GM21737 (cell line): ENCODE measurements around the gene TJAP1.

ENCODE experiments used
- ATAC-seq: cut with Tn5 transposase; IDR thresholded peaks from one replicate; pipeline ENCODE4 v1.9.1; 2021; ENCODE audit warnings: mild to moderate bottlenecking, moderate library complexity; ENCODE audit not compliant: unreplicated experiment

Gene TJAP1

GRCh38 chr6:43477235-43478007 is at the start of gene TJAP1:
TSS of gene TJAP1 (plus strand) at chr6:43477570. CDS start at chr6:43499002, 21,432 bp downstream.
- peak; percentile 94 for ATAC-seq

GRCh38 chr6:43428112-43428570 is 49.2 kb upstream of the TJAP1 start:
- ATAC-seq, result no peak

- no peak for ATAC-seq
Measured at GRCh38 chr6:43428874-43429273, 48.5 kb upstream of the TJAP1 start.

GRCh38 chr6:43432009-43432945 is 45.1 kb upstream of the TJAP1 start:
- ATAC-seq, result no peak

- ATAC-seq, result no peak
Measured at GRCh38 chr6:43433148-43433547, 44.2 kb upstream of the TJAP1 start.

GRCh38 chr6:43434001-43434840 is 43.1 kb upstream of the TJAP1 start:
- no peak for ATAC-seq

GRCh38 chr6:43434943-43435342 is 42.4 kb upstream of the TJAP1 start:
- no peak for ATAC-seq

GRCh38 chr6:43435682-43436437 is 41.5 kb upstream of the TJAP1 start:
- ATAC-seq, result no peak

- ATAC-seq, result no peak
Measured at GRCh38 chr6:43436577-43437282, 40.6 kb upstream of the TJAP1 start.

- ATAC-seq, result no peak
Measured at GRCh38 chr6:43437700-43438099, 39.7 kb upstream of the TJAP1 start.

- no peak for ATAC-seq
Measured at GRCh38 chr6:43442935-43443334, 34.4 kb upstream of the TJAP1 start.

- ATAC-seq, result no peak
Measured at GRCh38 chr6:43444036-43444435, 33.3 kb upstream of the TJAP1 start.

GRCh38 chr6:43444582-43444981 is 32.8 kb upstream of the TJAP1 start:
- no peak for ATAC-seq

GRCh38 chr6:43445576-43445975 is 31.8 kb upstream of the TJAP1 start:
- ATAC-seq, result no peak

GRCh38 chr6:43447604-43448003 is 29.8 kb upstream of the TJAP1 start:
- ATAC-seq, result no peak

GRCh38 chr6:43448916-43449315 is 28.5 kb upstream of the TJAP1 start:
- ATAC-seq, result no peak

GRCh38 chr6:43450699-43451131 is 26.7 kb upstream of the TJAP1 start:
- ATAC-seq, result no peak

- no peak for ATAC-seq
Measured at GRCh38 chr6:43451348-43451747, 26.0 kb upstream of the TJAP1 start.

- no peak for ATAC-seq
Measured at GRCh38 chr6:43451939-43452338, 25.4 kb upstream of the TJAP1 start.
